ENCODE measurements around the gene TMEM59L. TPM values are rescaled to one million over a fixed set of nuclear protein-coding genes. Genes with fewer than 3 reads are reported as not detected.

The TMEM59L gene
- total and polyA plus RNA-seq, 2 of the 13 experiments (the other 11 are each of a cell fraction or from before 2014, with no cell fraction given): 0.97 to 5.5 TPM

DNA sequence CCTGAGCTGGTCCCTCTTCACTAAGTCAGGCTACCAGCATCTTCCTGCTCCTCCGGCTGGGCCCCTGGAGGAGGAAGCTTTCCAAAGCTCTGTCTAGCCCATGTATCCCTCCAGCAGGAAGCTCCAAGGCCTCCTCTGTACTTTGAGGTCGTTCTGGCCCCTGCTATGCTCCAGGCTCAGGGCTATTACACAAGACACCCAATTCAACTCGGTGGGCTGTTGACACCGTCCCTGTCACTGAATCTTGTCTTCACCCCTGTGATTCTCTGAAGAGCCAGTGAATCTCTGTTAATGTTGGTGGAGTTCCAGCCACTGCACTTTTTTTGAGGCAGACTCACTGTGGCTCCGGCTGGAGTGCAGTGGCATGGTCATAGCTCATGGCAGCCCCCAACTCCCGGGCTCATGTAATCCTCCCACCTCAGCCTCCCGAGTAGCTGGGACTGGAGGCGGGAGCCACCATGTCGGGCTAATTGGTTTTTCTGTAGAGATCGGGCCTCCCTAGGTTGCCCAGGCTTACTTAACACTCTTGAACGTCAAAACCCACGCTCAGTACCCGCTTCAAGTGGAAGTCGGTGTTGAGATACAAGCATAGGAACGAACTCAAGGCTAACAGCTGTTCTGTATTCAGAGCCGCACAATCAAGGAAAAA is 24.6 kb upstream of the TMEM59L start (continued):
- TF ChIP-seq FOXA1 (IDR thresholded peaks at IDR 0.05) (no peak), FOXA1 (CRISPR knock-in tag; IDR thresholded peaks at IDR 0.05) (0 out of 2 replicates have a peak, but pooled peaks have one; percentile 43), SAP130 (CRISPR knock-in tag; IDR thresholded peaks at IDR 0.05; ENCODE audit: low read depth) (peak; percentile 50; the same call in 1 of the 2 replicates), ZBTB34 (CRISPR knock-in tag; IDR thresholded peaks at IDR 0.05) (no peak), ZBTB21 (CRISPR knock-in tag; IDR thresholded peaks at IDR 0.05) (no peak), ZNF367 (CRISPR knock-in tag; IDR thresholded peaks at IDR 0.05; ENCODE audit: borderline replicate concordance) (no peak), HDAC2 (CRISPR knock-in tag; IDR thresholded peaks at IDR 0.05) (no peak), HOXA7 (CRISPR knock-in tag; IDR thresholded peaks at IDR 0.05) (peak; percentile 61; the same call in 1 of the 2 replicates), STAG1 (CRISPR knock-in tag; IDR thresholded peaks at IDR 0.05) (no peak), ATF3 (CRISPR knock-in tag; IDR thresholded peaks at IDR 0.05) (no peak), ZBTB7A (CRISPR knock-in tag; IDR thresholded peaks at IDR 0.05) (no peak), CHD4 (IDR thresholded peaks at IDR 0.05; ENCODE audit: borderline replicate concordance, low read length) (no peak), ZNF501 (CRISPR knock-in tag; IDR thresholded peaks at IDR 0.05) (peak; percentile 13; the same call in 1 of the 2 replicates), ZBTB1 (CRISPR knock-in tag; IDR thresholded peaks at IDR 0.05; ENCODE audit: borderline replicate concordance) (no peak), SALL1 (CRISPR knock-in tag; IDR thresholded peaks at IDR 0.05) (0 out of 2 replicates have a peak, but pooled peaks have one; percentile 8), TMF1 (CRISPR knock-in tag; IDR thresholded peaks at IDR 0.05; ENCODE audit: low read depth) (no peak), MXD3 (CRISPR knock-in tag; IDR thresholded peaks at IDR 0.05) (no peak)
